ENCODE data around the gene PRL. TPM values are rescaled to one million over a fixed set of nuclear protein-coding genes. Genes with fewer than 3 reads are reported as not detected.

Gene PRL
- total and polyA plus RNA-seq, 2 of the 8 experiments (the other 6 are each of a cell fraction or from before 2014, with no cell fraction given), result not detected

DNA sequence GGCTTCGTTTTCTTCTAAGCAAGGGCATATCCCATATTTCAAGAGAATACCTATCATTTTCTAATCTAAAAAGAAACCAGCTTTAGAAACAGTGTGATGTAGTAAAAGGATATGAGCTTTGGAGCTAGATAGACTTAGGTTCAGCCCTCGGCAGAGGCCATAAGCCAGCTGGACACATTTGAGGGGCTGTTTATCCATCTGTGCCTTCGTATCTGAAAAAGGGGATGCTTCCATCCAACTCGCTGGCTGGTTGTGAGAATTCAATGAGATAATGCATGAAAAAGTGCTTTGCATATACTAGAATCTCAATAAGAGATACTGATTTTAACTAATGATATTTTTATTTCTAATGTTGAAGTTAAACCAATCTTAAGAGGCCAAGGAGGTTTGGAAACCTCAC is 58.0 kb downstream of the PRL start:
- H3K4me1 ChIP-seq (replicated peaks in 1 of 4; ENCODE audit: control insufficient read depth in 3 of 4, insufficient read depth in 4 of 4, low read length in 3 of 4), result no peaks in the 10 kb centered on the region
- CTCF ChIA-PET (ENCODE audit: partially characterized antibody), result no interaction called here
- no peaks in the 10 kb centered on the region for H3K27me3 ChIP-seq (replicated peaks in 1 of 4; ENCODE audit: control insufficient read depth in 3 of 4, extremely low read depth in 1 of 4, insufficient read depth in 3 of 4, low read length in 3 of 4)
- no peak overlapping the region for H3K4me3 ChIP-seq (ENCODE audit: extremely low read depth in 1 of 4, insufficient read depth in 2 of 4, low read depth in 3 of 4, low read length in 4 of 4)
- H3K79me2 ChIP-seq (ENCODE audit: control insufficient read depth in 1 of 2, insufficient read depth in 2 of 2, low read length in 2 of 2), result no peaks in the 10 kb centered on the region
- H3K18ac ChIP-seq (ENCODE audit: extremely low read depth, low read length), result no peak overlapping the region
- TF ChIP-seq FOSL1 (IDR thresholded peaks at IDR 0.05; ENCODE audit: insufficient read depth, low read depth, low read length), result no peak
- no peak for TF ChIP-seq CBX8 (IDR thresholded peaks at IDR 0.05; ENCODE audit: borderline replicate concordance, low read depth, low read length)
- TF ChIP-seq BCL11A (IDR thresholded peaks at IDR 0.05; ENCODE audit: low read depth in 2 of 2, low read length in 2 of 2), result no peak
- no peak for TF ChIP-seq USF2 (IDR thresholded peaks at IDR 0.05; ENCODE audit: low read length)
- TF ChIP-seq HDAC6 (IDR thresholded peaks at IDR 0.05; ENCODE audit: low read depth, low read length), result no peak
- no peak for TF ChIP-seq EP300 (IDR thresholded peaks at IDR 0.05; ENCODE audit: borderline replicate concordance in 1 of 2, low read depth in 2 of 2, low read length in 2 of 2)
- TF ChIP-seq CREB1 (IDR thresholded peaks at IDR 0.05), result no peak
- no peak for TF ChIP-seq SAP30 (IDR thresholded peaks at IDR 0.05; ENCODE audit: insufficient read depth, insufficient replicate concordance, low read length)
- no peak for TF ChIP-seq HDAC2 (IDR thresholded peaks at IDR 0.05; ENCODE audit: borderline replicate concordance in 1 of 2, low read depth in 2 of 2, low read length in 2 of 2)
- TF ChIP-seq JUND (IDR thresholded peaks at IDR 0.05; ENCODE audit: low read length), result no peak
- no peak overlapping the region for H4K91ac ChIP-seq (replicated peaks; ENCODE audit: insufficient read length, low read length)
- H3K9me3 ChIP-seq (ENCODE audit: insufficient read depth in 2 of 2, low read depth in 1 of 2, low read length in 1 of 2), result no peaks in the 10 kb centered on the region
- no peak overlapping the region for H2BK12ac ChIP-seq (ENCODE audit: low read depth, low read length)
- no peak overlapping the region for H3K27ac ChIP-seq (ENCODE audit: low read depth, low read length)
- H3K4me2 ChIP-seq (ENCODE audit: insufficient read depth in 1 of 2, low read depth in 2 of 2, low read length in 2 of 2), result no peak overlapping the region
- no peak overlapping the region for H3K23ac ChIP-seq (ENCODE audit: insufficient read length)
- H3K14ac ChIP-seq (ENCODE audit: insufficient read length), result no peak overlapping the region
- no peak overlapping the region for H2AFZ ChIP-seq (ENCODE audit: low read length)
- H3K36me3 ChIP-seq (ENCODE audit: control insufficient read depth in 2 of 4, insufficient read depth in 4 of 4, low read length in 3 of 4), result no peaks in the 10 kb centered on the region
- DNase-seq (ENCODE audit: low read depth in 1 of 2, low spot score in 2 of 2) (no peak), FAIRE-seq (no peak)
- no peak overlapping the region for H2AK5ac ChIP-seq (ENCODE audit: low read depth, low read length)
- no peak overlapping the region for H2BK20ac ChIP-seq (ENCODE audit: low read length)
- no peak overlapping the region for H3K4ac ChIP-seq (replicated peaks; ENCODE audit: insufficient read length, low read depth, low read length)
- POLR2A ChIA-PET (ENCODE audit: partially characterized antibody), result no interaction called here
- no peak overlapping the region for H2BK5ac ChIP-seq (ENCODE audit: low read depth, low read length)
- H4K20me1 ChIP-seq (replicated peaks in 1 of 2; ENCODE audit: control insufficient read depth in 1 of 2, insufficient read depth in 2 of 2, low read length in 2 of 2), result no peaks in the 10 kb centered on the region
- no peaks in the 10 kb centered on the region for H3K79me1 ChIP-seq (ENCODE audit: low read depth, low read length)
- WGBS, 2 experiments (ENCODE audit: extremely low coverage in 1 of 2, insufficient coverage in 1 of 2, insufficient read length in 1 of 2, insufficient replicate concordance in 2 of 2, low coverage in 1 of 2, low lambda C conversion rate in 2 of 2, missing lambda C conversion rate in 1 of 2), result 95% methylated on average over 4 of the region's 4 CpGs; no CpG with 5 or more reads in 1 of the 2 experiments
- H3K9ac ChIP-seq (replicated peaks in 1 of 4; ENCODE audit: extremely low read depth in 1 of 4, low read depth in 3 of 4, low read length in 3 of 4), result no peak overlapping the region
- H4K8ac ChIP-seq (ENCODE audit: extremely low read depth, insufficient read depth, low read length), result no peak overlapping the region
- H3K56ac ChIP-seq (replicated peaks; ENCODE audit: insufficient read length, low read depth, low read length), result no peak overlapping the region
- H3K23me2 ChIP-seq (ENCODE audit: low read depth, low read length), result no peaks in the 10 kb centered on the region
- H2BK15ac ChIP-seq (ENCODE audit: low read length), result no peak overlapping the region
- H4K5ac ChIP-seq (ENCODE audit: insufficient read length, low read depth, low read length), result no peak overlapping the region
- no peak overlapping the region for H2BK120ac ChIP-seq (replicated peaks; ENCODE audit: low read depth, low read length)
